ENCODE measurements around the gene EIF4E.

Gene EIF4E

GRCh38 chr4:98951710-98952109 lies 22.8 kb upstream of the EIF4E start:
- peaks cover 3% of the 10 kb centered on the region for H3K27me3 Mint-ChIP-seq (ENCODE audit: low read depth, poor library complexity)
- H3K9me3 Mint-ChIP-seq: peaks cover 3% of the 10 kb centered on the region
- H3K27ac Mint-ChIP-seq: no peak overlapping the region
- H3K4me3 Mint-ChIP-seq: no peak overlapping the region
- no peaks in the 10 kb centered on the region for H3K4me1 Mint-ChIP-seq
- no peak for TF ChIP-seq CTCF (IDR thresholded peaks at IDR 0.05)
- no peaks in the 10 kb centered on the region for H3K36me3 Mint-ChIP-seq (ENCODE audit: low read depth)
- no peak for DNase-seq

- no peak for TF ChIP-seq CTCF (IDR thresholded peaks at IDR 0.05)
- H3K27me3 Mint-ChIP-seq (ENCODE audit: low read depth, poor library complexity): peaks cover 3% of the 10 kb centered on the region
- no peaks in the 10 kb centered on the region for H3K4me1 Mint-ChIP-seq
Measured at GRCh38 chr4:98950925-98951324, 22.0 kb upstream of the EIF4E start.

GRCh38 chr4:98946359-98946758 lies 17.4 kb upstream of the EIF4E start:
- TF ChIP-seq CTCF (IDR thresholded peaks at IDR 0.05): no peak
- DNase-seq: no peak
- no peaks in the 10 kb centered on the region for H3K36me3 Mint-ChIP-seq (ENCODE audit: low read depth)

More at GRCh38 chr4:98950925-98951324, 22.0 kb upstream of the EIF4E start:
- Mint-ChIP-seq H3K4me3 (no peak overlapping the region), H3K36me3 (ENCODE audit: low read depth) (no peaks in the 10 kb centered on the region), H3K27ac (no peak overlapping the region), H3K9me3 (peaks cover under 1% of the 10 kb centered on the region)
- DNase-seq: no peak

GRCh38 chr4:98945297-98945850 lies 16.4 kb upstream of the EIF4E start:
- no peak for TF ChIP-seq CTCF (IDR thresholded peaks at IDR 0.05)
- DNase-seq: no peak
- Mint-ChIP-seq H3K4me3 (no peak overlapping the region), H3K27me3 (ENCODE audit: low read depth, poor library complexity) (peaks cover 2% of the 10 kb centered on the region), H3K4me1 (no peaks in the 10 kb centered on the region), H3K9me3 (no peaks in the 10 kb centered on the region), H3K27ac (no peak overlapping the region), H3K36me3 (ENCODE audit: low read depth) (no peaks in the 10 kb centered on the region)

More at GRCh38 chr4:98946359-98946758, 17.4 kb upstream of the EIF4E start:
- Mint-ChIP-seq H3K27ac (peak overlapping the region; percentile 34), H3K27me3 (ENCODE audit: low read depth, poor library complexity) (peaks cover 3% of the 10 kb centered on the region), H3K4me3 (no peak overlapping the region), H3K9me3 (no peaks in the 10 kb centered on the region), H3K4me1 (no peaks in the 10 kb centered on the region)

GRCh38 chr4:98939892-98940298 lies 11.0 kb upstream of the EIF4E start:
- Mint-ChIP-seq H3K4me1 (no peaks in the 10 kb centered on the region), H3K4me3 (no peak overlapping the region), H3K36me3 (ENCODE audit: low read depth) (no peaks in the 10 kb centered on the region), H3K27me3 (ENCODE audit: low read depth, poor library complexity) (no peaks in the 10 kb centered on the region), H3K9me3 (peaks cover 4% of the 10 kb centered on the region), H3K27ac (no peak overlapping the region)
- peak; percentile 10 for DNase-seq
- TF ChIP-seq CTCF (IDR thresholded peaks at IDR 0.05): peak; percentile 74

- DNase-seq: no peak
- no peaks in the 10 kb centered on the region for H3K36me3 Mint-ChIP-seq (ENCODE audit: low read depth)
- no peaks in the 10 kb centered on the region for H3K27me3 Mint-ChIP-seq (ENCODE audit: low read depth, poor library complexity)
- no peaks in the 10 kb centered on the region for H3K4me1 Mint-ChIP-seq
- H3K27ac Mint-ChIP-seq: no peak overlapping the region
- peaks cover 4% of the 10 kb centered on the region for H3K9me3 Mint-ChIP-seq
- H3K4me3 Mint-ChIP-seq: no peak overlapping the region
- TF ChIP-seq CTCF (IDR thresholded peaks at IDR 0.05): no peak
Measured at GRCh38 chr4:98939438-98939837, 10.5 kb upstream of the EIF4E start.
